IMR-90 (cell line): Measurements from ENCODE around the gene CRTC1. TPM values are rescaled to one million over a fixed set of nuclear protein-coding genes. Genes with fewer than 3 reads are reported as not detected.

Experiments used
- ATAC-seq: fragments of 200-7000 bp; cut with Tn5 transposase; 2 replicates; pipeline ENCODE4 v1.9.1; 2020; ENCODE audit warnings: low read depth, mild to moderate bottlenecking, moderate library complexity
- BruUV-seq: library from RNA; stranded (reverse); fragments of 400-500 nt; replicated peaks from 2 replicates; lab custom pipeline; 2021; lab: Mats Ljungman, UMichigan
- CTCF ChIA-PET: fragments of 300-600 bp; formaldehyde crosslinking; extraction: SDS; loops from one replicate; lab custom pipeline; 2021; ENCODE audit warnings: antibody characterized with exemption; lab: Yijun Ruan, JAX
- POLR2A ChIA-PET: fragments of 300-600 bp; sonication (Branson Sonifier 250); formaldehyde crosslinking; loops from one replicate; lab custom pipeline; 2022; ENCODE audit warnings: antibody characterized with exemption; ENCODE audit not compliant: unreplicated experiment; lab: Charles Lee
- DNase-seq: peaks from one replicate; pipeline ENCODE4 v3.0.0; 2013
- H2AFZ ChIP-seq: replicated peaks from 2 replicates; pipeline ENCODE3; 2013; ENCODE audit warnings: low read length, mild to moderate bottlenecking; ENCODE audit not compliant: poor library complexity
- H2AK5ac ChIP-seq: 2 replicates; pipeline ENCODE4 v1.6.1; 2013; ENCODE audit warnings: low read depth, low read length, inconsistent platforms
- H2AK9ac ChIP-seq: replicated peaks from 2 replicates; pipeline ENCODE3; 2013; ENCODE audit warnings: mild to moderate bottlenecking, low read depth, low read length, moderate library complexity; ENCODE audit not compliant: poor library complexity
- H2BK120ac ChIP-seq: 2 replicates; pipeline ENCODE4 v1.6.1; 2013; ENCODE audit warnings: low read depth, low read length, inconsistent platforms
- H2BK15ac ChIP-seq: 3 replicates; pipeline ENCODE4 v1.6.1; 2013; ENCODE audit warnings: low read depth, low read length, inconsistent platforms
- H2BK20ac ChIP-seq: 2 replicates; pipeline ENCODE4 v1.6.1; 2013; ENCODE audit warnings: low read depth, mild to moderate bottlenecking, inconsistent platforms, low read length, moderate library complexity
- H2BK5ac ChIP-seq: 2 replicates; pipeline ENCODE4 v1.6.1; 2013; ENCODE audit warnings: mild to moderate bottlenecking, low read depth, low read length, inconsistent platforms; ENCODE audit not compliant: poor library complexity, severe bottlenecking
- H3K14ac ChIP-seq: replicated peaks from 2 replicates; pipeline ENCODE4 v1.6.1; 2013; ENCODE audit warnings: low read depth, low read length, inconsistent platforms
- H3K18ac ChIP-seq: 2 replicates; pipeline ENCODE4 v1.6.1; 2013; ENCODE audit warnings: low read depth, low read length, control low read depth
- H3K23ac ChIP-seq: 2 replicates; pipeline ENCODE4 v1.6.1; 2013; ENCODE audit warnings: low read depth, low read length, inconsistent platforms
- H3K27ac ChIP-seq: 2 replicates; pipeline ENCODE4 v1.5.1; 2013; ENCODE audit warnings: mild to moderate bottlenecking, control low read depth, low read length; ENCODE audit not compliant: insufficient read depth
- H3K27me3 ChIP-seq: 2 replicates; pipeline ENCODE4 v1.6.1; 2013; ENCODE audit warnings: low read length; ENCODE audit not compliant: control insufficient read depth, insufficient read depth
- H3K36me3 ChIP-seq: 2 replicates; pipeline ENCODE4 v1.6.1; 2013; ENCODE audit warnings: low read length, mixed read lengths; ENCODE audit not compliant: control insufficient read depth, insufficient read depth
- H3K4ac ChIP-seq: 2 replicates; pipeline ENCODE4 v1.6.1; 2013; ENCODE audit warnings: low read depth, low read length, inconsistent platforms
- H3K4me1 ChIP-seq: 2 replicates; pipeline ENCODE4 v1.6.1; 2013; ENCODE audit warnings: low read length, mixed read lengths; ENCODE audit not compliant: control insufficient read depth, insufficient read depth
- H3K4me2 ChIP-seq: 2 replicates; pipeline ENCODE4 v1.6.1; 2013; ENCODE audit warnings: low read depth, mild to moderate bottlenecking, control low read depth, low read length, moderate library complexity
- H3K4me3 ChIP-seq: 2 replicates; pipeline ENCODE4 v1.5.1; 2013; ENCODE audit warnings: low read depth, mild to moderate bottlenecking, control low read depth, low read length, moderate library complexity; ENCODE audit not compliant: insufficient read depth
- H3K56ac ChIP-seq: 2 replicates; pipeline ENCODE4 v1.6.1; 2013; ENCODE audit warnings: low read length, inconsistent platforms; ENCODE audit not compliant: insufficient read depth; ENCODE audit errors: extremely low read depth
- H3K79me1 ChIP-seq, 2 experiments: 2 replicates each; pipeline ENCODE4 v1.6.1; 2013; ENCODE audit warnings: low read length in 2 of 2, inconsistent platforms in 1 of 2, low read depth in 1 of 2
- H3K9ac ChIP-seq: 2 replicates; pipeline ENCODE4 v1.6.1; 2013; ENCODE audit warnings: low read depth, low read length, control low read depth
- H3K9me1 ChIP-seq: 2 replicates; pipeline ENCODE4 v1.6.1; 2013; ENCODE audit warnings: low read length, inconsistent platforms; ENCODE audit not compliant: insufficient read depth
- H3K9me3 ChIP-seq: 2 replicates; pipeline ENCODE4 v1.6.1; 2013; ENCODE audit warnings: low read length; ENCODE audit not compliant: control insufficient read depth, insufficient read depth
- H4K20me1 ChIP-seq: 2 replicates; pipeline ENCODE4 v1.6.1; 2013; ENCODE audit warnings: low read length, inconsistent platforms; ENCODE audit not compliant: insufficient read depth
- H4K5ac ChIP-seq: 2 replicates; pipeline ENCODE4 v1.6.1; 2013; ENCODE audit warnings: mild to moderate bottlenecking, low read depth, low read length, control low read depth
- H4K8ac ChIP-seq, 2 experiments: 2 replicates each; pipeline ENCODE4 v1.6.1; 2013; ENCODE audit warnings: low read depth in 2 of 2, low read length in 2 of 2, control low read depth in 1 of 2, inconsistent platforms in 1 of 2
- H4K91ac ChIP-seq: 2 replicates; pipeline ENCODE4 v1.6.1; 2013; ENCODE audit warnings: low read depth, low read length, inconsistent platforms; ENCODE audit not compliant: insufficient read depth
- MXI1 ChIP-seq: IDR thresholded peaks from 2 replicates; pipeline ENCODE4 v1.6.1; 2012; ENCODE audit warnings: low read depth, mild to moderate bottlenecking, low read length, moderate library complexity, borderline replicate concordance
- WGBS, 2 experiments: methylation state at CpG; one replicate each; pipeline versions ENCODE4 v1.1.5 to v1.1.7; 2013; ENCODE audit warnings: missing lambda C conversion rate in 2 of 2; ENCODE audit not compliant: insufficient read length in 1 of 2; ENCODE audit errors: extremely low coverage in 2 of 2; 5-methylcytosine and 5-hydroxymethylcytosine counted together
- dilution Hi-C: fragments of 300-500 bp; cut with HindIII; formaldehyde crosslinking; loops from one replicate; pipeline ENCODE4 v1.14.3; 2018; ENCODE audit warnings: low sequenced_read_pairs; ENCODE audit not compliant: unreplicated experiment
- in situ Hi-C: fragments of 300-500 bp; cut with MboI; formaldehyde crosslinking; loops from 3 replicates; pipeline ENCODE4 v1.14.3; 2019; ENCODE audit warnings: low sequenced_read_pairs, inconsistent platforms, mixed read lengths
- intact Hi-C: fragments of 100-400 bp; cut with micrococcal nuclease; formaldehyde crosslinking; loops from 2 replicates; pipeline ENCODE4 v1.10.0; 2022
- polyA plus RNA-seq, 3 experiments: library from polyadenylated mRNA; depleted of rRNA; stranded (reverse); fragments of >200 nt; gene quantifications; 2 replicates each; pipeline ENCODE4 v1.2.3, GENCODE V29; 2012; ENCODE audit warnings: low replicate concordance in 1 of 3
- total RNA-seq: library from RNA; depleted of rRNA; stranded (reverse); fragments of >200 nt; gene quantifications from 2 replicates; pipeline ENCODE4 v1.2.3, GENCODE V29; 2012

CRTC1 gene
- total and polyA plus RNA-seq, 2 of the 4 experiments (the other 2 are of a cell fraction): 0.18 to 5.7 TPM

- Histone ChIP-seq H3K9me3 (no peaks in the 10 kb centered on the region), H3K27ac (no peak overlapping the region), H4K20me1 (peaks cover 24% of the 10 kb centered on the region), H2AFZ (no peak overlapping the region), H2BK120ac (no peak overlapping the region), H2BK15ac (no peak overlapping the region), H3K23ac (no peak overlapping the region), H4K91ac (no peak overlapping the region), H3K4ac (no peak overlapping the region), H2BK20ac (no peak overlapping the region), H4K5ac (no peak overlapping the region), H3K18ac (no peak overlapping the region), H3K9ac (no peak overlapping the region), H2AK9ac (no peak overlapping the region), H3K4me3 (no peak overlapping the region), H3K36me3 (no peaks in the 10 kb centered on the region), H3K4me1 (peaks cover 11% of the 10 kb centered on the region; the same call in 1 of the 2 replicates), H4K8ac (no peak overlapping the region), H3K14ac (no peak overlapping the region), H3K4me2 (no peak overlapping the region), H2BK5ac (no peak overlapping the region), H3K27me3 (no peaks in the 10 kb centered on the region), H3K79me1 (peaks cover 0 to 15% of the 10 kb centered on the region in 2 experiments; a peak in 1 of 4 replicates), H2AK5ac (no peak overlapping the region), H3K56ac (no peak overlapping the region), H3K9me1 (no peaks in the 10 kb centered on the region; the same call in 1 of the 2 replicates)
- dilution Hi-C loops (no loop called here), in situ Hi-C loops (no loop called here), intact Hi-C loops (no loop called here)
- 95% methylated on average over 11 of the region's 18 CpGs; no CpG with 5 or more reads in 1 of the 2 experiments for WGBS, 2 experiments
- ATAC-seq: no peak
- POLR2A ChIA-PET: no interaction called here
- TF ChIP-seq MXI1: no peak
- no peak for DNase-seq
- CTCF ChIA-PET: no interaction called here
- no TSS peak for BruUV-seq
Measured at GRCh38 chr19:18729933-18730530, 46.6 kb downstream of the CRTC1 start.
